Uterus (tissue), 4 donors: ENCODE data around the gene ZEB1. TPM values are rescaled to one million over a fixed set of nuclear protein-coding genes. Genes with fewer than 3 reads are reported as not detected.

Source experiments
- DNase-seq, 2 donors: peaks; one replicate each; pipeline ENCODE4 v3.0.0-alpha.2; 2019 to 2020
- H3K27ac ChIP-seq, 2 donors: fragments of 200-600 bp; sonication (generic); 1 replicate in 1 of 2; 2 replicates in 1 of 2; pipeline ENCODE4 v1.5.1; 2016 to 2018
- H3K27me3 ChIP-seq, 2 donors: fragments of 200-600 bp; sonication (generic); one replicate each; pipeline ENCODE4 v1.5.1; 2018 to 2019; ENCODE audit warnings: control low read depth in 1 of 2
- H3K36me3 ChIP-seq, 2 donors: fragments of 200-600 bp; sonication (generic); one replicate each; pipeline ENCODE4 v1.5.1; 2019; ENCODE audit warnings: control low read depth in 1 of 2
- H3K4me1 ChIP-seq, 2 donors: fragments of 200-600 bp; sonication (generic); one replicate each; pipeline ENCODE4 v1.5.1; 2018 to 2019; ENCODE audit warnings: control low read depth in 1 of 2
- H3K4me3 ChIP-seq, 2 donors: fragments of 200-600 bp; sonication (generic); 1 replicate in 1 of 2; 2 replicates in 1 of 2; pipeline ENCODE4 v1.5.1; 2018 to 2019; ENCODE audit warnings: mild to moderate bottlenecking in 1 of 2
- H3K9me3 ChIP-seq, 2 donors: fragments of 200-600 bp; sonication (generic); one replicate each; pipeline ENCODE4 v1.5.1; 2019; ENCODE audit warnings: control low read depth in 1 of 2
- CTCF ChIP-seq, 4 experiments: fragments of 200-600 bp in 2 of 4; fragments of 450-650 bp in 2 of 4; sonication (generic) in 2 of 4; IDR thresholded peaks; one replicate each; pipeline ENCODE4 v1.5.1; 2016 to 2019; ENCODE audit warnings: antibody characterized with exemption in 4 of 4, mild to moderate bottlenecking in 2 of 4, moderate library complexity in 1 of 4
- POLR2A ChIP-seq, 2 donors: fragments of 450-650 bp; IDR thresholded peaks; one replicate each; pipeline ENCODE4 v1.6.1; 2016; ENCODE audit warnings: antibody characterized with exemption in 2 of 2, mild to moderate bottlenecking in 1 of 2, moderate library complexity in 1 of 2
- intact Hi-C: fragments of 100-400 bp; cut with DNase I; formaldehyde crosslinking; loops from one replicate; pipeline ENCODE4 v1.15.1; 2023; ENCODE audit warnings: low total_unique reads
- total RNA-seq, 4 donors: library from RNA; depleted of rRNA in 3 of 4; stranded (reverse); fragments of >200 nt in 3 of 4; gene quantifications; one replicate each; pipeline versions ENCODE4 v1.1.0 to v1.2.4, GENCODE V29; 2014 to 2023
- donor health status: DM: yes; HTN: yes; CAD: no.

ZEB1 gene
- total RNA-seq, 4 donors from 2014 or later, result 97.6 to 229 (median 210) TPM

- no peaks in the 10 kb centered on the region for H3K4me1 ChIP-seq
- no peak for TF ChIP-seq CTCF (IDR thresholded peaks at IDR 0.05)
- TF ChIP-seq POLR2A (IDR thresholded peaks at IDR 0.05), result no peak
- intact Hi-C loops, result no loop called here
- no peak overlapping the region for H3K4me3 ChIP-seq
- no peaks in the 10 kb centered on the region for H3K27me3 ChIP-seq
- H3K9me3 ChIP-seq, result peaks cover 0 to 10% of the 10 kb centered on the region in 2 donors
- no peaks in the 10 kb centered on the region for H3K36me3 ChIP-seq
- no peak overlapping the region for H3K27ac ChIP-seq
- no peak for DNase-seq
Measured at GRCh38 chr10:31508234-31508633, 189.2 kb downstream of the ZEB1 start.

- TF ChIP-seq POLR2A (IDR thresholded peaks at IDR 0.05), result no peak
- H3K9me3 ChIP-seq, result peaks cover 0 to 10% of the 10 kb centered on the region in 2 donors
- no peaks in the 10 kb centered on the region for H3K4me1 ChIP-seq
- no peaks in the 10 kb centered on the region for H3K27me3 ChIP-seq
- intact Hi-C loops, result no loop called here
- no peak overlapping the region for H3K4me3 ChIP-seq
- no peak overlapping the region for H3K27ac ChIP-seq
- DNase-seq, result no peak
- no peaks in the 10 kb centered on the region for H3K36me3 ChIP-seq
Measured at GRCh38 chr10:31508882-31509281, 189.9 kb downstream of the ZEB1 start.

GRCh38 chr10:31509989-31510388, 191.0 kb downstream of the ZEB1 start:
- H3K9me3 ChIP-seq, result peaks cover 0 to 5% of the 10 kb centered on the region in 2 donors
- H3K27me3 ChIP-seq, result no peaks in the 10 kb centered on the region
- intact Hi-C loops, result no loop called here
- no peaks in the 10 kb centered on the region for H3K36me3 ChIP-seq
- TF ChIP-seq POLR2A (IDR thresholded peaks at IDR 0.05) (no peak), CTCF (IDR thresholded peaks at IDR 0.05) (no peak)
- H3K4me1 ChIP-seq, result no peaks in the 10 kb centered on the region
- DNase-seq, result no peak
- no peak overlapping the region for H3K4me3 ChIP-seq
- H3K27ac ChIP-seq, result no peak overlapping the region

- no peaks in the 10 kb centered on the region for H3K27me3 ChIP-seq
- H3K27ac ChIP-seq, result no peak overlapping the region
- intact Hi-C loops, result no loop called here
- no peak for DNase-seq
- H3K4me3 ChIP-seq, result no peak overlapping the region
- no peaks in the 10 kb centered on the region for H3K36me3 ChIP-seq
- TF ChIP-seq POLR2A (IDR thresholded peaks at IDR 0.05), result no peak
- no peak for TF ChIP-seq CTCF (IDR thresholded peaks at IDR 0.05)
- no peaks in the 10 kb centered on the region for H3K4me1 ChIP-seq
- H3K9me3 ChIP-seq, result no peaks in the 10 kb centered on the region
Measured at GRCh38 chr10:31515116-31515515, 196.1 kb downstream of the ZEB1 start.

GRCh38 chr10:31515819-31516402, 196.9 kb downstream of the ZEB1 start:
- Histone ChIP-seq H3K4me1 (no peaks in the 10 kb centered on the region), H3K27ac (no peak overlapping the region), H3K4me3 (no peak overlapping the region), H3K9me3 (no peaks in the 10 kb centered on the region), H3K27me3 (no peaks in the 10 kb centered on the region), H3K36me3 (no peaks in the 10 kb centered on the region)
- TF ChIP-seq POLR2A (IDR thresholded peaks at IDR 0.05) (no peak), CTCF (IDR thresholded peaks at IDR 0.05) (no peak)
- intact Hi-C loops, result no loop called here
- DNase-seq, result no peak
